ENCODE measurements around the gene LAMA4.

LAMA4 gene

DNA sequence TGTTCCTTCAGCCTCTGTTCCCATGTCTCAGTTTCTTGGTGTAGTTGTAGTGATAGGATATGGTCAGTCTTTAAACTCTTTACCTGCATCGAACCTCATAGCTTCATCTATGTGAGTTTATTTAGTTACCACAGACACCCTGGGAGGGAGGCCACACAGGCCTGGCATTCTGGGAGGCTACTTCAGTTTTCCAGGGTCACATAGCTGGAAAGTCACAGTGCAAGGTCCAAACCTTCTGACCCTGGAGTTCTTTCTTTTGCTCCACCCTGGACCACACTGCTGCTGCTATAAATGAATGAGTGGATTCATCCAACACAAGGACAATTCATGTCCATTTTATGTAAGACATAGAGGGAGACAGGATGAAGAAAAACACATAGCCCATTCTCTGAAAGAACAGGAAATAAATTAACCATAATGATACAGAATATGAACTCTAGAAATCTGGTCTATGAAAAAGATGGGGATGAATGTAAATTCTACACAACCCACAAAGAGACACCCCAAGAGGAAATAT lies 60.8 kb downstream of the LAMA4 start:
- TF ChIP-seq CTCF (IDR thresholded peaks at IDR 0.05), result no peak
- peaks cover 0 to 14% (median 5%) of the 10 kb centered on the region in 3 donors for H3K36me3 ChIP-seq
- peaks cover 0 to 49% (median 25%) of the 10 kb centered on the region in 4 donors for H3K4me1 ChIP-seq
- DNase-seq, result no peak
- H3K9me3 ChIP-seq, result no peaks in the 10 kb centered on the region
- intact Hi-C loops (cut with DNase I; ENCODE audit: low total_unique reads), result no loop called here
- H3K27me3 ChIP-seq, result no peaks in the 10 kb centered on the region
- no peak overlapping the region for H3K4me3 ChIP-seq
- peak overlapping the region; percentile 39 to 70 for H3K27ac ChIP-seq

- intact Hi-C loops (cut with DNase I; ENCODE audit: low total_unique reads), result no loop called here
- H3K4me1 ChIP-seq, result peaks cover 0 to 49% (median 25%) of the 10 kb centered on the region in 4 donors
- peaks cover under 1 to 19% (median 7%) of the 10 kb centered on the region in 3 donors for H3K36me3 ChIP-seq
- H3K9me3 ChIP-seq, result no peaks in the 10 kb centered on the region
- H3K27ac ChIP-seq, result peak overlapping the region; percentile 39 to 70
- H3K27me3 ChIP-seq, result no peaks in the 10 kb centered on the region
- no peak for TF ChIP-seq CTCF (IDR thresholded peaks at IDR 0.05)
- H3K4me3 ChIP-seq, result no peak overlapping the region
- no peak for DNase-seq
Observed at GRCh38 chr6:112193117-112193516, 61.2 kb downstream of the LAMA4 start.

DNA sequence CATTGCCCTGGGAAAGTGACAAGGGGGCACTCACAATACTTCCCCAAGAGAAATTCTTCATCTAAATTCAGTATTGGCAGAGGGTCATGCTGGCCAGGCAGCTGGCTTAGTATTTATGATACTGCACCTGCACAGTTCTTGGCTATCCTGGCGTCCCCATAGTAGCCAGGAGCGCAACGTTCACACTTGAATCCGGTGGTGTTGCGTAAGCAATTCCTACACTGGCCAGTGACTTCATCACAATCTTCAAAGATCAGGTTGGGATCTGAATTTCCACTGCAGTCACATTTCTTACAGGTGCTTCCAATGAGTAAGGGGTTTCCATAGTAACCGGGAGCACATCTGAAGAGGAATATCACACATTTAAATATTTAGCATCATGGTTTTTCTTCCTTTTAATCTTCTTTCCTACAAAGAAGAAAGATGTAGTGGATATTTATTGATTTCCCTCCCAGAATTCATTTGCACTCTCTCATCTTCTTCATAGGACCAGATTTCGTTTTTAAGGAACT lies 62.8 kb downstream of the LAMA4 start:
- DNase-seq, result no peak
- TF ChIP-seq CTCF (IDR thresholded peaks at IDR 0.05), result no peak
- peaks cover 9 to 35% (median 15%) of the 10 kb centered on the region in 3 donors for H3K36me3 ChIP-seq
- intact Hi-C loops (cut with DNase I; ENCODE audit: low total_unique reads), result no loop called here
- no peaks in the 10 kb centered on the region for H3K27me3 ChIP-seq
- H3K27ac ChIP-seq, result no peak overlapping the region
- H3K9me3 ChIP-seq, result no peaks in the 10 kb centered on the region
- peaks cover 0 to 49% (median 25%) of the 10 kb centered on the region in 4 donors for H3K4me1 ChIP-seq
- H3K4me3 ChIP-seq, result no peak overlapping the region

DNA sequence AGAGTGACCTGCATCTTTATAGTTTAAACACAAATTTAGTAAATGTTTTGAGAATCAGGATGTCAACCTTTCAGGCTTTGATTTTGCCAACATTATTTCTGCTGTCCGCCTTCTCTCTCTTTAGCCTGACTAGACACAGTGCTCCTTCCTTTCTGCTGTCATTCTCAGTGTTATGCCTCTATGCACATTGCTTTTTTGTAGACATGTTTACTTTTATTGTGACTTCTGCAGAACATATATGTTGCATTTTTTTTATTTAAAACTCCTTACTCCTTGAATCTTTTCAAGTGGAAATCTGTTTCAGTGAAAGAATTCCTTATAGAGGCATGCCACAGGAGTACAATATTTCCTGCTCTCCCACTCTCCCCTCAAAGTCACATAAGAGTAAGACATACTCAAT lies 64.2 kb downstream of the LAMA4 start:
- Histone ChIP-seq H3K27me3 (no peaks in the 10 kb centered on the region), H3K9me3 (no peaks in the 10 kb centered on the region), H3K36me3 (peaks cover 9 to 48% (median 15%) of the 10 kb centered on the region in 3 donors), H3K4me1 (peaks cover 0 to 44% (median 25%) of the 10 kb centered on the region in 4 donors), H3K4me3 (no peak overlapping the region), H3K27ac (no peak overlapping the region)
- DNase-seq, result no peak
- no peak for TF ChIP-seq CTCF (IDR thresholded peaks at IDR 0.05)
- intact Hi-C loops (cut with DNase I; ENCODE audit: low total_unique reads), result no loop called here

DNA sequence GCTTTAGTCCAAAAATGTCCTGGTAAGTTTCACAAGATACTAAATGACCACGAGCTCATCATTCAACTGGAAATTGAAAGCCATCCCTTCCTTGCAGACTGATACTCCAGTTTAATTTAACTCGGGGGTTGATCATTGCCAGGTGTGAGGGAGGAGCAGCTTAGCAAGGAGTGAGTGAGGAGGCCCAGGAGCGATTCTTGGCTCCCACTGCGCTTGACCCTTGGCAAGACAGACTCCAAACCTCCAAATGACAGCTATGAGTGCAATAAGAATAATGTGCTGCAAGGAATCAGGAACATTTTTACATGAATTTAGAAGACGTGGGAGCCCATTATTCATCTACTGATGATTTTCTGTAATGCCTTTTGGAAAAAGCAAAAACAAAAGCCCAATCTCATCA lies 64.9 kb downstream of the LAMA4 start:
- Histone ChIP-seq H3K4me3 (no peak overlapping the region), H3K4me1 (peaks cover 0 to 38% (median 21%) of the 10 kb centered on the region in 4 donors), H3K27ac (no peak overlapping the region), H3K36me3 (peaks cover 9 to 48% (median 15%) of the 10 kb centered on the region in 3 donors), H3K9me3 (no peaks in the 10 kb centered on the region), H3K27me3 (no peaks in the 10 kb centered on the region)
- no peak for DNase-seq
- no peak for TF ChIP-seq CTCF (IDR thresholded peaks at IDR 0.05)
- intact Hi-C loops (cut with DNase I; ENCODE audit: low total_unique reads), result loop anchor here (10.0 kb wide), 1 partner anchor 95 kb away; no protein-coding TSS in a partner anchor
